Prostate gland (tissue), 2 donors: Measurements from ENCODE around the gene SLC38A1. TPM values are rescaled to one million over a fixed set of nuclear protein-coding genes. Genes with fewer than 3 reads are reported as not detected.
"Not testable (repeated sequence)": the region's sequence is repeated elsewhere in the genome, so short reads cannot be mapped to it uniquely, and the experiment has no call there.

Experiments used
- DNase-seq: peaks from one replicate; pipeline ENCODE4 v3.0.0-alpha.2; 2019; ENCODE audit warnings: low spot score
- H3K27ac ChIP-seq, 2 donors: fragments of 200-600 bp; sonication (generic); 2 replicates each; pipeline ENCODE4 v1.5.1; 2017 to 2019
- H3K27me3 ChIP-seq: fragments of 200-600 bp; sonication (generic); replicated peaks from 2 replicates; pipeline ENCODE4 v1.5.1; 2019; ENCODE audit not compliant: insufficient read depth
- H3K36me3 ChIP-seq, 2 donors: fragments of 200-600 bp; sonication (generic); 1 replicate in 1 of 2; 2 replicates in 1 of 2; pipeline versions ENCODE4 v1.5.1 to v1.8.1; 2017 to 2019
- H3K4me1 ChIP-seq: fragments of 200-600 bp; sonication (generic); replicated peaks from 2 replicates; pipeline ENCODE4 v1.5.1; 2019
- H3K4me3 ChIP-seq, 2 donors: fragments of 200-600 bp; sonication (generic); 2 replicates each; pipeline ENCODE4 v1.5.1; 2017 to 2019
- H3K9me3 ChIP-seq: fragments of 200-600 bp; sonication (generic); 2 replicates; pipeline ENCODE4 v1.5.1; 2017
- POLR2A ChIP-seq: fragments of 450-650 bp; IDR thresholded peaks from one replicate; pipeline ENCODE4 v1.6.1; 2016; ENCODE audit warnings: antibody characterized with exemption, mild to moderate bottlenecking
- POLR2AphosphoS5 ChIP-seq: sonication (generic); formaldehyde crosslinking; IDR thresholded peaks from one replicate; pipeline ENCODE4 v1.6.1; 2017; ENCODE audit warnings: antibody characterized with exemption
- WGBS: methylation state at CpG from one replicate; pipeline ENCODE4 v1.1.5; 2018; 5-methylcytosine and 5-hydroxymethylcytosine counted together
- intact Hi-C: fragments of 100-400 bp; cut with DNase I; formaldehyde crosslinking; loops from one replicate; pipeline ENCODE4 v1.14.2; 2022
- total RNA-seq, 2 donors: library from RNA; depleted of rRNA; stranded (reverse); fragments of >200 nt; gene quantifications; one replicate each; pipeline ENCODE4 v1.1.0, GENCODE V29; 2016
- TF ChIP-seq, protein P1 (sequence below), 4 experiments: fragments of 200-600 bp in 2 of 4; fragments of 450-650 bp in 2 of 4; sonication (generic) in 2 of 4; IDR thresholded peaks; 1 replicate in 3 of 4; 2 replicates in 1 of 4; pipeline ENCODE4 v1.5.1; 2016 to 2019; ENCODE audit warnings: antibody characterized with exemption in 4 of 4, mild to moderate bottlenecking in 2 of 4, moderate library complexity in 2 of 4

SLC38A1 gene
- total RNA-seq, 2 donors from 2014 or later, result 24.1 to 45.1 TPM

GRCh38 chr12:46201284-46201789 lies 67.5 kb downstream of the SLC38A1 start:
- H3K36me3 ChIP-seq, result no peaks in the 10 kb centered on the region
- DNase-seq, result no peak
- no peaks in the 10 kb centered on the region for H3K9me3 ChIP-seq
- 46% methylated on average over 5 of the region's 5 CpGs for WGBS
- intact Hi-C loops, result no loop called here
- H3K4me3 ChIP-seq, result no peak overlapping the region
- H3K4me1 ChIP-seq, result peaks cover 4% of the 10 kb centered on the region
- no peaks in the 10 kb centered on the region for H3K27me3 ChIP-seq
- H3K27ac ChIP-seq, result no peak overlapping the region
- no peak for TF ChIP-seq POLR2AphosphoS5
- no peak for TF ChIP-seq POLR2A
- TF ChIP-seq, protein P1, sequence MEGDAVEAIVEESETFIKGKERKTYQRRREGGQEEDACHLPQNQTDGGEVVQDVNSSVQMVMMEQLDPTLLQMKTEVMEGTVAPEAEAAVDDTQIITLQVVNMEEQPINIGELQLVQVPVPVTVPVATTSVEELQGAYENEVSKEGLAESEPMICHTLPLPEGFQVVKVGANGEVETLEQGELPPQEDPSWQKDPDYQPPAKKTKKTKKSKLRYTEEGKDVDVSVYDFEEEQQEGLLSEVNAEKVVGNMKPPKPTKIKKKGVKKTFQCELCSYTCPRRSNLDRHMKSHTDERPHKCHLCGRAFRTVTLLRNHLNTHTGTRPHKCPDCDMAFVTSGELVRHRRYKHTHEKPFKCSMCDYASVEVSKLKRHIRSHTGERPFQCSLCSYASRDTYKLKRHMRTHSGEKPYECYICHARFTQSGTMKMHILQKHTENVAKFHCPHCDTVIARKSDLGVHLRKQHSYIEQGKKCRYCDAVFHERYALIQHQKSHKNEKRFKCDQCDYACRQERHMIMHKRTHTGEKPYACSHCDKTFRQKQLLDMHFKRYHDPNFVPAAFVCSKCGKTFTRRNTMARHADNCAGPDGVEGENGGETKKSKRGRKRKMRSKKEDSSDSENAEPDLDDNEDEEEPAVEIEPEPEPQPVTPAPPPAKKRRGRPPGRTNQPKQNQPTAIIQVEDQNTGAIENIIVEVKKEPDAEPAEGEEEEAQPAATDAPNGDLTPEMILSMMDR (IDR thresholded peaks at IDR 0.05), result no peak

DNA sequence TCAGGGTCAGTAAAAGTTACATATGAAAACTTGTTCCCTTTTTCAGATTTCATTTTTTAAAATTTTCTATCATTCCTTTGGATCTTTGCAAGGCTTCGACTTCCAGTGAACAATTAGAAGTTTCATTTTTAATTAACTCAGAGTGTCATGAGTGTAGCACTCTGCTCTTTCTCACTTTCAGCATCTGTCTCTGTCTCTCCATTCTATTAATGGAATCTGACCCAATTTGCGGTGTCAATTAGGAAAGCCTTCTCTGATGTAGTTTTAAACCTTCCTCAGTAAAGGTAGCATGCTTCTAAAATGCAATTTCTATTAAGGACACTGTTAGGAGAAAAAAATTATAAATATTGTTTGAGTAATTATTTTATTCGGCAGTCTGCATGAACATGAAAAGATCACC lies 68.3 kb downstream of the SLC38A1 start:
- 97% methylated on average over 3 of the region's 3 CpGs for WGBS
- H3K27ac ChIP-seq, result no peak overlapping the region
- TF ChIP-seq, protein P1 (IDR thresholded peaks at IDR 0.05), result no peak
- TF ChIP-seq POLR2AphosphoS5, result no peak
- TF ChIP-seq POLR2A, result no peak
- no peaks in the 10 kb centered on the region for H3K9me3 ChIP-seq
- peaks cover 4% of the 10 kb centered on the region for H3K4me1 ChIP-seq
- H3K27me3 ChIP-seq, result no peaks in the 10 kb centered on the region
- no peak for DNase-seq
- no peak overlapping the region for H3K4me3 ChIP-seq
- H3K36me3 ChIP-seq, result no peaks in the 10 kb centered on the region
- intact Hi-C loops, result no loop called here

- no peaks in the 10 kb centered on the region for H3K36me3 ChIP-seq
- intact Hi-C loops, result no loop called here
- H3K9me3 ChIP-seq, result no peaks in the 10 kb centered on the region
- no peak overlapping the region for H3K4me3 ChIP-seq
- TF ChIP-seq POLR2A, result no peak
- no peak for TF ChIP-seq POLR2AphosphoS5
- TF ChIP-seq, protein P1 (IDR thresholded peaks at IDR 0.05), result no peak
- no peak for DNase-seq
- peaks cover 4% of the 10 kb centered on the region for H3K4me1 ChIP-seq
- H3K27me3 ChIP-seq, result no peaks in the 10 kb centered on the region
- no peak overlapping the region for H3K27ac ChIP-seq
- WGBS, result 87% methylated on average over 5 of the region's 5 CpGs
These were observed 69.9 kb downstream of the SLC38A1 start for GRCh38 chr12:46198913-46199312.

- intact Hi-C loops, result no loop called here
- 38% methylated on average over 5 of the region's 5 CpGs for WGBS
- H3K27me3 ChIP-seq, result no peaks in the 10 kb centered on the region
- TF ChIP-seq, protein P1 (IDR thresholded peaks at IDR 0.05), result no peak
- TF ChIP-seq POLR2AphosphoS5, result peak; percentile 80
- H3K36me3 ChIP-seq, result no peaks in the 10 kb centered on the region
- H3K4me1 ChIP-seq, result peaks cover 4% of the 10 kb centered on the region
- H3K27ac ChIP-seq, result no peak overlapping the region
- no peaks in the 10 kb centered on the region for H3K9me3 ChIP-seq
- DNase-seq, result no peak
- no peak overlapping the region for H3K4me3 ChIP-seq
These were observed 71.0 kb downstream of the SLC38A1 start for GRCh38 chr12:46197883-46198282.

DNA sequence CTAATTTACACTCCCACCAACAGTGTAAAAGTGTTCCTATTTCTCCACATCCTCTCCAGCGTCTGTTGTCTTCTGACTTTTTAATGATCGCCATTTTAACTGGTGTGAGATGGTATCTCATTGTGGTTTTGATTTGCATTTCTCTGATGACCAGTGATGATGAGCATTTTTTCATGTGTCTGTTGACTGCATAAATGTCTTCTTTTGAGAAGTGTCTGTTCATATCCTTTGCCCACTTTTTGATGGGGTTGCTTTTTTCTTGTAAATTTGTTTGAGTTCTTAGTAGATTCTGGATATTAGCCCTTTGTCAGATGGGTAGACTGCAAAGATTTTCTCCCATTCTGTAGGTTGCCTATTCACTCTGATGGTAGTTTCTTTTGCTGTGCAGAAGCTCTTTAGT lies 78.3 kb downstream of the SLC38A1 start:
- H3K27me3 ChIP-seq, H3K27ac ChIP-seq, DNase-seq, H3K4me1 ChIP-seq, H3K9me3 ChIP-seq, H3K4me3 ChIP-seq, intact Hi-C loops, H3K36me3 ChIP-seq: not testable (repeated sequence)
- 95% methylated on average over 2 of the region's 2 CpGs for WGBS
